Neural progenitor cell (in vitro differentiated cells): ENCODE data around the gene CBY1. TPM values are rescaled to one million over a fixed set of nuclear protein-coding genes. Genes with fewer than 3 reads are reported as not detected.
A peak's percentile ranks its signal among the peaks of the same experiment; 100 is the strongest.

Source experiments
- DNase-seq: peaks from one replicate; pipeline ENCODE4 v3.0.0-alpha.2; 2016; ENCODE audit warnings: low spot score
- H2AFZ ChIP-seq: fragments of 200-600 bp; sonication (generic); replicated peaks from 2 replicates; pipeline ENCODE4 v1.6.1; 2016; ENCODE audit warnings: antibody characterized with exemption
- H3F3A ChIP-seq: fragments of 200-600 bp; sonication (generic); 2 replicates; pipeline ENCODE4 v1.6.1; 2016; ENCODE audit warnings: antibody characterized with exemption, low read depth
- H3K27ac ChIP-seq: fragments of 200-600 bp; sonication (generic); 2 replicates; pipeline ENCODE4 v1.5.1; 2016; ENCODE audit warnings: mild to moderate bottlenecking
- H3K27me3 ChIP-seq: fragments of 200-600 bp; sonication (generic); 2 replicates; pipeline ENCODE4 v1.6.1; 2016; ENCODE audit warnings: mild to moderate bottlenecking, moderate library complexity
- H3K36me3 ChIP-seq: fragments of 200-600 bp; sonication (generic); 2 replicates; pipeline ENCODE4 v1.5.1; 2016
- H3K4me1 ChIP-seq: fragments of 200-600 bp; sonication (generic); 2 replicates; pipeline ENCODE4 v1.6.1; 2016; ENCODE audit warnings: mixed run types
- H3K4me2 ChIP-seq: fragments of 200-600 bp; sonication (generic); 2 replicates; pipeline ENCODE4 v1.6.1; 2016
- H3K4me3 ChIP-seq: fragments of 200-600 bp; sonication (generic); 2 replicates; pipeline ENCODE4 v1.5.1; 2016
- H3K79me2 ChIP-seq: fragments of 200-600 bp; sonication (generic); 2 replicates; pipeline ENCODE4 v1.6.1; 2016; ENCODE audit warnings: low read depth
- H3K9ac ChIP-seq: fragments of 200-600 bp; sonication (generic); 2 replicates; pipeline ENCODE4 v1.6.1; 2016
- H3K9me3 ChIP-seq: fragments of 200-600 bp; sonication (generic); 2 replicates; pipeline ENCODE4 v1.5.1; 2016; ENCODE audit warnings: low read depth
- H4K20me1 ChIP-seq: fragments of 200-600 bp; sonication (generic); 2 replicates; pipeline ENCODE4 v1.6.1; 2016; ENCODE audit warnings: low read depth
- H3K27ac Mint-ChIP-seq: 3 replicates; pipeline ENCODE4 v1.8.0; 2021; ENCODE audit warnings: mixed read lengths
- H3K27me3 Mint-ChIP-seq: 2 replicates; pipeline ENCODE4 v1.8.0; 2022; ENCODE audit warnings: low read depth, mild to moderate bottlenecking, inconsistent platforms, moderate library complexity, mixed read lengths; ENCODE audit not compliant: insufficient read depth
- H3K36me3 Mint-ChIP-seq: 3 replicates; pipeline ENCODE4 v1.8.0; 2021; ENCODE audit warnings: mixed read lengths
- H3K4me1 Mint-ChIP-seq: 3 replicates; pipeline ENCODE4 v1.8.0; 2021; ENCODE audit warnings: mixed read lengths
- H3K4me3 Mint-ChIP-seq: 3 replicates; pipeline ENCODE4 v1.8.0; 2021; ENCODE audit warnings: mild to moderate bottlenecking, moderate library complexity, mixed read lengths
- H3K9me3 Mint-ChIP-seq: 3 replicates; pipeline ENCODE4 v1.8.0; 2020; ENCODE audit warnings: mixed read lengths
- CTCF ChIP-seq: fragments of 200-600 bp; sonication (generic); IDR thresholded peaks from 2 replicates; pipeline ENCODE4 v1.5.1; 2017; ENCODE audit warnings: antibody characterized with exemption, mild to moderate bottlenecking
- EZH2 ChIP-seq: fragments of 200-600 bp; sonication (generic); IDR thresholded peaks from 2 replicates; pipeline ENCODE4 v1.6.1; 2017; ENCODE audit warnings: antibody characterized with exemption, mild to moderate bottlenecking, moderate library complexity
- EZH2phosphoT487 ChIP-seq: fragments of 200-600 bp; sonication (generic); IDR thresholded peaks from 2 replicates; pipeline ENCODE4 v1.6.1; 2017; ENCODE audit warnings: antibody characterized with exemption
- total RNA-seq: library from RNA; depleted of rRNA; stranded (reverse); fragments of >200 nt; gene quantifications from 2 replicates; pipeline ENCODE4 v1.2.3, GENCODE V29; 2015; ENCODE audit warnings: low replicate concordance

The CBY1 gene
- total RNA-seq, 1 donor from 2014 or later, result 25.8 TPM

- no peaks in the 10 kb centered on the region for H3K27me3 Mint-ChIP-seq
- H3K27ac Mint-ChIP-seq, result no peak overlapping the region
- H3K36me3 Mint-ChIP-seq, result peaks cover 17% of the 10 kb centered on the region
- H3K27me3 ChIP-seq, result no peaks in the 10 kb centered on the region
- no peaks in the 10 kb centered on the region for H3K9me3 Mint-ChIP-seq
- no peaks in the 10 kb centered on the region for H3K9me3 ChIP-seq
- no peak overlapping the region for H2AFZ ChIP-seq
- H3K27ac ChIP-seq, result no peak overlapping the region
- no peak overlapping the region for H3K4me3 Mint-ChIP-seq
- H3K9ac ChIP-seq, result no peak overlapping the region
- peaks cover 35% of the 10 kb centered on the region for H3K4me1 Mint-ChIP-seq
- no peak overlapping the region for H3K4me3 ChIP-seq
- no peaks in the 10 kb centered on the region for H3K36me3 ChIP-seq
- DNase-seq, result no peak
- no peak overlapping the region for H3K4me2 ChIP-seq
- peaks cover 65% of the 10 kb centered on the region for H4K20me1 ChIP-seq
- no peaks in the 10 kb centered on the region for H3F3A ChIP-seq
- peaks cover 76% of the 10 kb centered on the region for H3K79me2 ChIP-seq
- TF ChIP-seq EZH2 (no peak), CTCF (no peak), EZH2phosphoT487 (no peak)
- peaks cover 25% of the 10 kb centered on the region for H3K4me1 ChIP-seq
Measured at GRCh38 chr22:38694940-38695339, 38.5 kb downstream of the CBY1 start.

DNA sequence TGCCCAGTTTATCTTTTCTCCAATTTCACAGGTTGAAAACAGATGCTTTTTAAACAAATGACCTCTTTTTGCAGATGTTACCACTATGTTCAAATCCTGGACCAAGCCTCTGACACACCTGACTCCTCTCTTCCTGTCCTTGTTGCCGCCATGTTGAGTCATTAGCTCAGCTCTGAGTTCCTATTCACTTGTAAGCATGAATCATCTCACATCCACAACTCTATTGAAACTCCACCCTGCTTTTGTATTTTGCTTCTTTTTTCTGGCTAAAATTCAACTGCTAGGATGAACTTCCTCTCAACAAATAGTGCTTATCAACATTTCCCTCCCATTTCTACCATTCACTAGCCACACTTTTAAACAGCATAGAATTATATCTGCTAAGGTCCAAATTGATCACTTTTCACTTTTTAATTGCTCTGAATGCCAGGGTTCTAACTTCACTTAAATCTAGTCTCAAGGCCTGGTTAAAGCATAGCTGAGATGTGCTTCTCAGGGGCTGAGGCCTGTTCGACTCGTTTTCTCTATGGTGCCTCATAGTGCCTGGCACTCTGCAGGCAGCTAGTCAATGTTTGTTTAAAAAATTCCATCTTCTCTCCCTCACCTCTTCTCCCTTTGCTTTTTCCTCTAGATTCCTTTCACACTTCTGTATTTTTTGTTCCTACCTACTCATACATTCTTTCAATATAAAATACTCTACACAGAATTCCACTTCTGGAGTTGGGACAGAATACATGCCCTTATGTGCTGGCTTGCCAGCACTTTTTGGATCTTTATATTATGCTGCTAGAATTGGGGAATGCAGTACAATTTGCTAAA is 40.4 kb downstream of the CBY1 start:
- Histone ChIP-seq H4K20me1 (peaks cover 51% of the 10 kb centered on the region), H3K79me2 (peaks cover 65% of the 10 kb centered on the region), H3K9ac (no peak overlapping the region), H3K27me3 (peaks cover 6% of the 10 kb centered on the region), H3K4me3 (peak overlapping the region; percentile 98), H3K4me1 (peaks cover 25% of the 10 kb centered on the region), H3F3A (peaks cover 9% of the 10 kb centered on the region), H3K27ac (no peak overlapping the region), H3K9me3 (no peaks in the 10 kb centered on the region), H2AFZ (no peak overlapping the region), H3K36me3 (no peaks in the 10 kb centered on the region), H3K4me2 (peak overlapping the region; percentile 96)
- Mint-ChIP-seq H3K9me3 (no peaks in the 10 kb centered on the region), H3K27me3 (peaks cover 5% of the 10 kb centered on the region), H3K27ac (no peak overlapping the region), H3K36me3 (peaks cover 12% of the 10 kb centered on the region), H3K4me1 (peaks cover 44% of the 10 kb centered on the region), H3K4me3 (peak overlapping the region; percentile 27)
- no peak for DNase-seq
- TF ChIP-seq EZH2, result no peak
- no peak for TF ChIP-seq CTCF
- TF ChIP-seq EZH2phosphoT487, result no peak

GRCh38 chr22:38697425-38698089 is 41.1 kb downstream of the CBY1 start:
- Histone ChIP-seq H3K9me3 (no peaks in the 10 kb centered on the region), H3K9ac (no peak overlapping the region), H3K27ac (no peak overlapping the region), H3K4me1 (peaks cover 25% of the 10 kb centered on the region), H3K4me2 (peak overlapping the region; percentile 96), H3K36me3 (no peaks in the 10 kb centered on the region), H3K27me3 (peaks cover 9% of the 10 kb centered on the region), H3F3A (peaks cover 10% of the 10 kb centered on the region), H2AFZ (no peak overlapping the region), H4K20me1 (peaks cover 46% of the 10 kb centered on the region), H3K79me2 (peaks cover 65% of the 10 kb centered on the region), H3K4me3 (peak overlapping the region; percentile 98)
- Mint-ChIP-seq H3K4me1 (peaks cover 45% of the 10 kb centered on the region), H3K36me3 (peaks cover 10% of the 10 kb centered on the region), H3K27ac (no peak overlapping the region), H3K9me3 (no peaks in the 10 kb centered on the region), H3K27me3 (peaks cover 6% of the 10 kb centered on the region), H3K4me3 (peak overlapping the region; percentile 55)
- peak; percentile 9 for DNase-seq
- TF ChIP-seq EZH2 (no peak), CTCF (no peak), EZH2phosphoT487 (no peak)
